GM19468 (cell line): ENCODE data around the gene PDZK1.
"Not testable (repeated sequence)": the region's sequence is repeated elsewhere in the genome, so short reads cannot be mapped to it uniquely, and the experiment has no call there.

ENCODE experiments used
- ATAC-seq: cut with Tn5 transposase; IDR thresholded peaks from one replicate; pipeline ENCODE4 v1.9.1; 2021; ENCODE audit warnings: mild to moderate bottlenecking, moderate library complexity, moderate number of reproducible peaks; ENCODE audit not compliant: unreplicated experiment; ENCODE audit errors: extremely low read depth

Gene PDZK1

GRCh38 chr1:145711213-145711651, 4.1 kb upstream of the PDZK1 start:
- ATAC-seq = no peak

DNA sequence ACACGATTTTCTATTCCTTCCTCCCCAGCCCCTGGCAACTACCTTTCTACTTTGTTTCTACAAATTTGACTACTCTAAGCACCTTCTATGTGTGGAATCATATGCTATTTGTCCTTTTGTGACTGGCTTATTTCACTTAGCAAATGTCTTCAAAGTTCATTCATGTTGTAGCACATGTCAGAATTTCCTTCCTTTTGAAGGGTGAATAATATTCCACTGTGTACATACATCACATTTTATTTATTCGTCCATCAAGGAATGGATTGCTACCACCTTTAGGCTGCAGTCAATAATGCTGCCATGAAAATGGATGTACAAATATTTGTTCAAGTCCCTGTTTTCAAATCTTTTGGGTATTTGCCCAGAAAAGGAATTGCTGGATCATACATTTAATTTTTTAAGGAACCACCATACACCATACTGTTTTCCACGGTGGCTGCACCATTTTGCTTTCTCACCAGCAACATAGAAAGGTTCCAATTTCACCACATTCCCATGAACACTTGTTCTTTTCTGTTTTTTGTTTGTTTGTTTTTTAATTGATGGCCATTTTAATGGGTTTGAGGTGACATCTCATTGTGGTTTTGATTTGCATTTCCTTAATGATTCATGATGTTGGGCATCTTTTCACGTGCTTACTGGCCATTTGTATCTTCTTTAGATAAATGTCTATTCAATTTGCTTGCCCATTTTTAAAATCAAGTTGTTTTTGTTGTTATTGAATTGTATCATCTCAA, 3.3 kb upstream of the PDZK1 start:
- no peak for ATAC-seq

DNA sequence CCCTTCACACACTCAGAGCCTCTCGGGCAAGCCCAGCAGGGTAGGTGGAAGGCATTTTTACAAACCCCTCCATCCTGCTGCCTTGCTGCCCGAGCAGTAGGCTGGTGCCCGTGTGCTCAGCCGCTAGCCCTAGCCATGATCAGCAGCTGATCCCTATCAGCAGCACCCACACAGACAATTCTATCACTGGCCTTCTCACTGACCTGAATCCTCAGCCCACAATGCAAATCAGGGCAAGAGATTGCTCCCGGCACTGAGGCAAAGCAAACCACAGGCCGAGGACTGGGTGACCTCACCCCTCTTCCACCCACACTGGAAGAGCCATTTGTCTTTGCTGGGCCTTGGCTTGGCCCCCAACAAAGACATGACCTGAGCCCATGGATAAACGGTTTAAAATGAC, 895 bp upstream of the PDZK1 start:
- ATAC-seq = no peak

GRCh38 chr1:145706086-145706664, 993 bp downstream of the PDZK1 start:
- no peak for ATAC-seq

- no peak for ATAC-seq
These were observed 1.5 kb downstream of the PDZK1 start for GRCh38 chr1:145705622-145706021.

GRCh38 chr1:145702826-145703225, 4.3 kb downstream of the PDZK1 start:
- ATAC-seq = no peak

GRCh38 chr1:145702052-145702451, 5.1 kb downstream of the PDZK1 start:
- ATAC-seq = no peak

GRCh38 chr1:145701306-145701862, 5.8 kb downstream of the PDZK1 start:
- no peak for ATAC-seq

- no peak for ATAC-seq
These were observed 10.6 kb downstream of the PDZK1 start for GRCh38 chr1:145696630-145696960.

GRCh38 chr1:145695821-145696629, 11.1 kb downstream of the PDZK1 start:
- no peak for ATAC-seq

- ATAC-seq = no peak
These were observed 14.3 kb downstream of the PDZK1 start for GRCh38 chr1:145692785-145693443.

- ATAC-seq = no peak
These were observed 16.3 kb downstream of the PDZK1 start for GRCh38 chr1:145690587-145691558.

- ATAC-seq = no peak
These were observed 17.2 kb downstream of the PDZK1 start for GRCh38 chr1:145689922-145690321.

DNA sequence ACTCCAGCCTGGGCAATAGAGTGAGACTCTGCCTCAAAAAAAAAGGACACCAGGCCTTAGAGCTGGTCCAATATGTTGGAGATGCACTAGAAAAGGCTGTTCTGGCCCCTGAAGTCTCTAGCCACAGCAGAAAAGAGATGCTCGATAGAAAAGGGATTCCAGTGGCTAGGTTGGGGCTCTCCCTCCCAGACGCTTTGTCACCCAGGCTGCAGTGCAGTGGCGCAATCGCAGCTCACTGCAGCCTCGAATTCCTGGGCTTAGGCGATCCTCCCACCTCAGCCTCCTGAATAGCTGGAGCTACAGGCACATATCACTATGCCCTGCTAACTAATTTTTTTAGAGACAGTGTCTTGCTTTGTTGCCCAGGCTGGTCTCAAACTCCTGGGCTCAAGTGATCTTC, 18.2 kb downstream of the PDZK1 start:
- ATAC-seq = no peak

- ATAC-seq = no peak
These were observed 18.8 kb downstream of the PDZK1 start for GRCh38 chr1:145688328-145688727.

DNA sequence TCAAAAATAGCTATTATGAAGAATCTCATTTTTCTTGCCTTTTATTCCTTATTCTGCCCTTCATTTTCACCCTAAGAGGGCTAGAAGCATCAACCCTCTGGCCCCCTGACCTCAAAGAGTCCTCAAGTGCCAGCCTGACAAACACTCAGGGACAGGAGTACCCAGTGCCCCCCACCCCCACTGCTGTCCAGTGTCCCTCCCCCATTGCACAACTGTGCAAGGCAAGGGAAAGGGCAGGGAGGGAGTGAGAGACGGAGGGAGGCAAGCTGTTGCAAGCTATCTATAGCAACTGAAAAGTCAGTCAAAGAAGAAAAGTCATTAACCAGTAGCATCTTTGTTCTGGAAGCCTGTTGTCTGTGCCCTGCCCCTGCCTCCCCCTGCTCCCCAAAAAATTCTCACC, 21.1 kb downstream of the PDZK1 start:
- not testable (repeated sequence) for ATAC-seq

DNA sequence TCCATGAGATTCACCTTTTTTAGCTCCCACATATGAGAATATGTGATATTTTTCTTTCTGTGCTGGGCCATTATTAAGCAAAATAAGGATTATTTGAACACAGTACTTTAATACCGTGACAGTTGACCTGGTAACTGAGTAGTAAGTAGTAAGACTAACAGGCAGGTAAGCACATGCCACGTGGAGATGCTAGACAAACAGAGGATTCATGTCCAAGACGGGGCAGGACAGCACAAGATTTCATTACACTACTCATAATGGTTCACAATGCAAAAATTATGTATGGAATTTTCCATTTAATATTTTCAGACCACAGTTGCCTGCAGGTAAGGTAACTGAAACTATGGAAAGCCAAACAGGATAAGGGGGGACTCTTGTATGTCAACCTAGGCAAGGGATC, 22.3 kb downstream of the PDZK1 start:
- ATAC-seq = not testable (repeated sequence)

DNA sequence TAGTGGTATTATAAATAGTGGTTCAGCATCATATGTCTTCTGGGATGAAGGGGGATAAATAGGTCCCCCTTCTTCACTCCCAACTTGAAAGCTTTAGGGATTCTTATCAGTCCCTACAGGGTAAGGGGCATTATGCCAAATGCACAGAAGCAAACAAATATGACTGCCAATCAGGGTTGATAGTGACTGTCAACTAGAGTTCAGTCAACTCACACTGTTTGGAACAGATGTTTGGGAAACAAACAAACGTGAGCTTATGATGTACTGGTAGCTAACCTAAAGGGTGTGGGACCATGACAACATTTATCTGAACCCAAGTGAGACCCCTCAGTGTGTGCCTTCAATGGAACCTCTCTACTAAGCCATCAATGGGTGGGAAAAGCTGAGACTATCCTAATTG, 34.0 kb downstream of the PDZK1 start:
- not testable (repeated sequence) for ATAC-seq

- ATAC-seq = not testable (repeated sequence)
These were observed 36.0 kb downstream of the PDZK1 start for GRCh38 chr1:145670995-145671745.
